Neural progenitor cell (in vitro differentiated cells): ENCODE measurements around the gene RSL24D1.

ENCODE experiments used
- EZH2 ChIP-seq: fragments of 200-600 bp; sonication (generic); IDR thresholded peaks from 2 replicates; pipeline ENCODE4 v1.6.1; 2017; ENCODE audit warnings: antibody characterized with exemption, mild to moderate bottlenecking, moderate library complexity
- EZH2phosphoT487 ChIP-seq: fragments of 200-600 bp; sonication (generic); IDR thresholded peaks from 2 replicates; pipeline ENCODE4 v1.6.1; 2017; ENCODE audit warnings: antibody characterized with exemption
- TF ChIP-seq, protein P1 (sequence below): fragments of 200-600 bp; sonication (generic); IDR thresholded peaks from 2 replicates; pipeline ENCODE4 v1.5.1; 2017; ENCODE audit warnings: antibody characterized with exemption, mild to moderate bottlenecking

DNA sequence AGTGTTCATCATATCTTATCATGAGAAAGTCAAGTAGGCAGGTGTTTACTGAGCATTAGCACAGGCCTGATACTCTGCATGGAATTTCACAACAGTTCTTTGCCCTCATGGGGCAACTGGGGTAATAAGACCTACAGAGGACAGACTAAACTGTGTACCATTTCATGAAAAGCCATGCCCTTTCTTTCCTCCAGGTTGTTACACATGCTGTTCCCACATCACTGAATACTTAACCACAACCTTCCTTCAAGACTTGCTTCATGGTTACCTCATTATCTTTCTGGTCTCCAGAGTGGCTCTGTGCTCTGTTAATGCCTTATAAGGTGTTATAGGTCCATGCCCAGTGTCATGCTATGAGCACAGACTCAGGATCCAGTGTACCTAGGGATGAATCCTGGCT lies 28.2 kb upstream of the RSL24D1 start:
- TF ChIP-seq EZH2 (no peak), EZH2phosphoT487 (no peak)
- TF ChIP-seq, protein P1, sequence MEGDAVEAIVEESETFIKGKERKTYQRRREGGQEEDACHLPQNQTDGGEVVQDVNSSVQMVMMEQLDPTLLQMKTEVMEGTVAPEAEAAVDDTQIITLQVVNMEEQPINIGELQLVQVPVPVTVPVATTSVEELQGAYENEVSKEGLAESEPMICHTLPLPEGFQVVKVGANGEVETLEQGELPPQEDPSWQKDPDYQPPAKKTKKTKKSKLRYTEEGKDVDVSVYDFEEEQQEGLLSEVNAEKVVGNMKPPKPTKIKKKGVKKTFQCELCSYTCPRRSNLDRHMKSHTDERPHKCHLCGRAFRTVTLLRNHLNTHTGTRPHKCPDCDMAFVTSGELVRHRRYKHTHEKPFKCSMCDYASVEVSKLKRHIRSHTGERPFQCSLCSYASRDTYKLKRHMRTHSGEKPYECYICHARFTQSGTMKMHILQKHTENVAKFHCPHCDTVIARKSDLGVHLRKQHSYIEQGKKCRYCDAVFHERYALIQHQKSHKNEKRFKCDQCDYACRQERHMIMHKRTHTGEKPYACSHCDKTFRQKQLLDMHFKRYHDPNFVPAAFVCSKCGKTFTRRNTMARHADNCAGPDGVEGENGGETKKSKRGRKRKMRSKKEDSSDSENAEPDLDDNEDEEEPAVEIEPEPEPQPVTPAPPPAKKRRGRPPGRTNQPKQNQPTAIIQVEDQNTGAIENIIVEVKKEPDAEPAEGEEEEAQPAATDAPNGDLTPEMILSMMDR, result no peak
